Esophagus muscularis mucosa (tissue), 4 donors: ENCODE data around the gene IFT57. TPM values are rescaled to one million over a fixed set of nuclear protein-coding genes. Genes with fewer than 3 reads are reported as not detected.

ENCODE experiments used
- DNase-seq: peaks from one replicate; pipeline ENCODE4 v3.0.0-alpha.2; 2017; ENCODE audit errors: extremely low spot score
- H3K27ac ChIP-seq, 4 donors: fragments of 200-600 bp; sonication (generic); replicated peaks in 1 of 4; 1 replicate in 3 of 4; 2 replicates in 1 of 4; pipeline ENCODE4 v1.5.1; 2016 to 2019; ENCODE audit warnings: mild to moderate bottlenecking in 1 of 4
- H3K27me3 ChIP-seq, 4 donors: fragments of 200-600 bp; sonication (generic); one replicate each; pipeline versions ENCODE4 v1.5.1 to v1.6.0; 2016 to 2019
- H3K36me3 ChIP-seq, 4 donors: fragments of 200-600 bp; sonication (generic); one replicate each; pipeline ENCODE4 v1.5.1; 2016 to 2019
- H3K4me1 ChIP-seq, 4 donors: fragments of 200-600 bp; sonication (generic); one replicate each; pipeline ENCODE4 v1.5.1; 2016 to 2019
- H3K4me3 ChIP-seq, 4 donors: fragments of 200-600 bp; sonication (generic); 1 replicate in 2 of 4; 2 replicates in 2 of 4; pipeline ENCODE4 v1.5.1; 2016 to 2019; ENCODE audit warnings: mild to moderate bottlenecking in 4 of 4, moderate library complexity in 1 of 4
- H3K9me3 ChIP-seq, 4 donors: fragments of 200-600 bp; sonication (generic); 1 replicate in 3 of 4; 2 replicates in 1 of 4; pipeline ENCODE4 v1.5.1; 2016 to 2019
- CTCF ChIP-seq, 3 experiments: fragments of 200-600 bp in 2 of 3; fragments of 450-650 bp in 1 of 3; sonication (generic) in 2 of 3; IDR thresholded peaks; one replicate each; pipeline ENCODE4 v1.5.1; 2017 to 2019; ENCODE audit warnings: antibody characterized with exemption in 3 of 3, mild to moderate bottlenecking in 2 of 3, moderate library complexity in 1 of 3
- EP300 ChIP-seq: sonication (generic); formaldehyde crosslinking; IDR thresholded peaks from one replicate; pipeline ENCODE4 v1.6.1; 2017; ENCODE audit warnings: antibody characterized with exemption
- POLR2A ChIP-seq: fragments of 450-650 bp; IDR thresholded peaks from one replicate; pipeline ENCODE4 v1.6.1; 2017; ENCODE audit warnings: antibody characterized with exemption, moderate library complexity, mild to moderate bottlenecking, low read depth
- POLR2AphosphoS5 ChIP-seq, 2 donors: sonication (generic); formaldehyde crosslinking; IDR thresholded peaks; one replicate each; pipeline ENCODE4 v1.6.1; 2017; ENCODE audit warnings: antibody characterized with exemption in 2 of 2
- WGBS: methylation state at CpG from one replicate; pipeline ENCODE4 v1.1.5; 2018; 5-methylcytosine and 5-hydroxymethylcytosine counted together
- intact Hi-C: fragments of 100-400 bp; cut with DNase I; formaldehyde crosslinking; loops from one replicate; pipeline ENCODE4 v1.15.1; 2023
- total RNA-seq, 4 donors: library from RNA; depleted of rRNA; stranded (reverse); fragments of >200 nt; gene quantifications; one replicate each; pipeline versions ENCODE4 v1.1.0 to v1.2.1, GENCODE V29; 2016

IFT57 gene
- total RNA-seq, 4 donors from 2014 or later, result 52.3 to 82.4 (median 61.4) TPM

- no peaks in the 10 kb centered on the region for H3K9me3 ChIP-seq
- no peak for TF ChIP-seq EP300
- TF ChIP-seq POLR2AphosphoS5 (IDR thresholded peaks at IDR 0.05), result no peak
- TF ChIP-seq POLR2A, result no peak
- TF ChIP-seq CTCF (IDR thresholded peaks at IDR 0.05), result no peak
- H3K36me3 ChIP-seq, result peaks cover 0 to 9% (median 2%) of the 10 kb centered on the region in 4 donors
- H3K27me3 ChIP-seq, result no peaks in the 10 kb centered on the region
- H3K4me1 ChIP-seq, result no peaks in the 10 kb centered on the region
- H3K27ac ChIP-seq, result no peak overlapping the region
- intact Hi-C loops, result no loop called here
- no peak for DNase-seq
- H3K4me3 ChIP-seq, result no peak overlapping the region
These were observed 21.0 kb downstream of the IFT57 start for GRCh38 chr3:108201258-108201657.

DNA sequence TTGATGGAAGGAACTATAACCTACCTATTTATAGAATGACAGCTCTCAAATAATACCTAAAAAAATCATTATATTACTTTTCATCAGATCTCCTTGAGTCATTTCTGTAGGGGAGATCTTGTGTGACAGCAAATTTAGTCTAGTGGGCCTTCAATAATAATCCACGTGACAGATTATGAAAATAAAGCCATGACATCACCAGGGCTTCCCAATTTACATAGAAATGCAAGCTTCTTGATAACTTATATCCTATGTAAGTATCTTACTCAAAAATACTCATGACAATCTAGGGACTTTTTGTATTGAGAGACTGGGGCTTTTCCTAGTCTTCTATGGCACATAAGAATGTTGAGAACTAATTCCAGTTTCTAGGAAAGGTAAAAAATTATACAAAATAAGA lies 21.6 kb downstream of the IFT57 start:
- Histone ChIP-seq H3K27me3 (no peaks in the 10 kb centered on the region), H3K4me1 (no peaks in the 10 kb centered on the region), H3K4me3 (no peak overlapping the region), H3K36me3 (peaks cover 0 to 9% (median 2%) of the 10 kb centered on the region in 4 donors), H3K27ac (no peak overlapping the region), H3K9me3 (no peaks in the 10 kb centered on the region)
- DNase-seq, result no peak
- WGBS, result 100% methylated on average over 1 of the region's 1 CpG
- intact Hi-C loops, result no loop called here
- TF ChIP-seq EP300, result no peak
- no peak for TF ChIP-seq CTCF (IDR thresholded peaks at IDR 0.05)
- TF ChIP-seq POLR2AphosphoS5 (IDR thresholded peaks at IDR 0.05), result no peak
- TF ChIP-seq POLR2A, result no peak

- intact Hi-C loops, result no loop called here
- H3K4me3 ChIP-seq, result no peak overlapping the region
- TF ChIP-seq EP300, result no peak
- TF ChIP-seq CTCF (IDR thresholded peaks at IDR 0.05), result no peak
- TF ChIP-seq POLR2A, result no peak
- no peak for TF ChIP-seq POLR2AphosphoS5 (IDR thresholded peaks at IDR 0.05)
- peaks cover 0 to 9% (median 2%) of the 10 kb centered on the region in 4 donors for H3K36me3 ChIP-seq
- no peak for DNase-seq
- no peaks in the 10 kb centered on the region for H3K4me1 ChIP-seq
- 96% methylated on average over 2 of the region's 2 CpGs for WGBS
- no peak overlapping the region for H3K27ac ChIP-seq
- H3K27me3 ChIP-seq, result no peaks in the 10 kb centered on the region
- peaks cover 0 to 4% (median under 1%) of the 10 kb centered on the region in 4 donors for H3K9me3 ChIP-seq
These were observed 22.2 kb downstream of the IFT57 start for GRCh38 chr3:108200024-108200423.

DNA sequence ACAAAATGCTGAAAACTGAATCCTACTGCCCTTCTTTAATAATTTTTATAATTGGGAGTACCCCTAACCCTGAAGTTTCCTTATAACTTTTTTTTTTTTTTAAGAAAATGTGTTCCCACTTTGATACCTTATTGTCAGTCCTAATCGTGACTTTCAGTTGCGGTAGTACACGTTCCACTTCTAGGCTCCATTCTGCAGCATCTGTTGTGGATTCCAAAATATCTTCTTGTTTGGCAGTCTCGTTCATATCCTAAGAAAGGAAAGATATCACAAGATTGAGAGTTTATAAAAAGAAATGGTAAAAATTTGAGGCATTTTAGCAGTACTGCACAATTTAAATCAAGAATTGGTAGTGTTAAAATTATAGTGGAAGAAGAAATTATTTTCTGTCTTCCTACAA lies 30.8 kb downstream of the IFT57 start:
- Histone ChIP-seq H3K9me3 (peaks cover 0 to 12% (median 9%) of the 10 kb centered on the region in 4 donors), H3K4me1 (no peaks in the 10 kb centered on the region), H3K27ac (no peak overlapping the region), H3K36me3 (peaks cover 13 to 43% (median 18%) of the 10 kb centered on the region in 4 donors), H3K27me3 (no peaks in the 10 kb centered on the region), H3K4me3 (no peak overlapping the region)
- no peak for DNase-seq
- intact Hi-C loops, result no loop called here
- WGBS, result 98% methylated on average over 4 of the region's 4 CpGs
- TF ChIP-seq POLR2A, result no peak
- no peak for TF ChIP-seq POLR2AphosphoS5 (IDR thresholded peaks at IDR 0.05)
- no peak for TF ChIP-seq EP300
- no peak for TF ChIP-seq CTCF (IDR thresholded peaks at IDR 0.05)

DNA sequence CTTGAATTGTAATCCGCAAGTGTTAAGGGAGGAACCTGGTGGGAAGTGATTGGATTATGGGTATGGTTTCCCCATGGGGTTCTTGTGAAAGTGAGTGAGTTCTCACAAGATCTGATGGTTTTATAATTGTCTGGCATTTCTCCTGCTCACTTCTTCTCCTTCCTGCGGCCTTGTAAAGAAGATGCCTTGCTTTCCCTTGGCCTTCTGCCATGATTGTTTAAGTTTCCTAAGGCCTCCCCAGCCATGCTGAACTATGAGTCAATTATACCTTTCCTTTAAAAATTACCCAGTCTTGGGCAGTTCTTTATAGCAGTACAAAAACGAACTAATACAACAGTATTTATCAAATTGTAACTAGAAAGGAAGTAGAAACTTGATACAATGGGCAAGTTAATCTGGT lies 31.9 kb downstream of the IFT57 start:
- intact Hi-C loops, result no loop called here
- no peaks in the 10 kb centered on the region for H3K4me1 ChIP-seq
- no peak overlapping the region for H3K27ac ChIP-seq
- H3K9me3 ChIP-seq, result peaks cover 0 to 12% (median 10%) of the 10 kb centered on the region in 4 donors
- H3K4me3 ChIP-seq, result no peak overlapping the region
- H3K27me3 ChIP-seq, result no peaks in the 10 kb centered on the region
- no peak for DNase-seq
- peaks cover 13 to 45% (median 18%) of the 10 kb centered on the region in 4 donors for H3K36me3 ChIP-seq
- WGBS, result 86% methylated on average over 3 of the region's 3 CpGs
- TF ChIP-seq EP300 (no peak), POLR2A (no peak), CTCF (IDR thresholded peaks at IDR 0.05) (no peak), POLR2AphosphoS5 (IDR thresholded peaks at IDR 0.05) (no peak)
